K562 (cell line): ENCODE results near the gene CCDC141. TPM values are rescaled to one million over a fixed set of nuclear protein-coding genes. Genes with fewer than 3 reads are reported as not detected.

Experiments used
- ATAC-seq: fragments of 200-7000 bp; cut with Tn5 transposase; 3 replicates; pipeline ENCODE4 v1.9.1; 2020; ENCODE audit warnings: moderate library complexity
- BruUV-seq: library from RNA; stranded (reverse); fragments of 400-500 nt; replicated peaks from 2 replicates; lab custom pipeline; 2021; lab: Mats Ljungman, UMichigan
- CTCF ChIA-PET: fragments of 300-600 bp; formaldehyde crosslinking; extraction: SDS; loops from one replicate; lab custom pipeline; 2021; ENCODE audit warnings: low intra/inter-chr PET ratio; lab: Yijun Ruan, JAX
- POLR2A ChIA-PET: fragments of 300-600, 350-650 bp; sonication (Branson Sonifier 250); formaldehyde crosslinking; extraction: SDS; loops from one replicate; lab custom pipeline; 2021; ENCODE audit warnings: antibody characterized with exemption, inconsistent platforms; lab: Yijun Ruan, JAX
- DNase-seq, 4 experiments: peaks; one replicate each; pipeline versions ENCODE4 v3.0.0 to v3.0.0-alpha.2; 2011 to 2018; ENCODE audit warnings: low spot score in 3 of 4, mixed read lengths in 3 of 4; ENCODE audit errors: extremely low read depth in 1 of 4
- FAIRE-seq: peaks from 2 replicates; lab custom pipeline; 2011; peaks lifted over from hg19 to GRCh38; lab: Jason Lieb, UNC
- H2AFZ ChIP-seq: 2 replicates; pipeline ENCODE4 v1.6.0; 2011; ENCODE audit warnings: low read depth, low read length, control low read depth, inconsistent platforms
- H3K27ac ChIP-seq: fragments of 200-600 bp; 3 replicates; pipeline ENCODE4 v1.8.0; 2011; ENCODE audit warnings: low read depth, mild to moderate bottlenecking, control low read depth, inconsistent platforms, low read length, moderate library complexity, mixed read lengths; ENCODE audit errors: extremely low read depth
- H3K27me3 ChIP-seq, 2 experiments: fragments of 300-600 bp in 1 of 2; 2 replicates in 1 of 2; 3 replicates in 1 of 2; pipeline versions ENCODE4 v1.6.0 to v1.8.0; 2011; ENCODE audit warnings: inconsistent platforms in 2 of 2, low read length in 2 of 2, mild to moderate bottlenecking in 1 of 2, mixed read lengths in 1 of 2, moderate library complexity in 1 of 2; ENCODE audit not compliant: control insufficient read depth in 2 of 2, insufficient read depth in 2 of 2
- H3K36me3 ChIP-seq: fragments of 300-600 bp; 3 replicates; pipeline ENCODE4 v1.8.0; 2011; ENCODE audit warnings: mild to moderate bottlenecking, low read length, inconsistent platforms; ENCODE audit not compliant: control insufficient read depth, insufficient read depth
- H3K4me1 ChIP-seq, 2 experiments: fragments of 200-600 bp in 1 of 2; replicated peaks in 1 of 2; 2 replicates in 1 of 2; 3 replicates in 1 of 2; pipeline versions ENCODE4 v1.5.1 to v1.8.0; 2011; ENCODE audit warnings: inconsistent platforms in 2 of 2, low read length in 2 of 2, mild to moderate bottlenecking in 1 of 2, mixed read lengths in 1 of 2, moderate library complexity in 1 of 2; ENCODE audit not compliant: control insufficient read depth in 2 of 2, insufficient read depth in 2 of 2
- H3K4me2 ChIP-seq: 2 replicates; pipeline ENCODE4 v1.6.1; 2011; ENCODE audit warnings: low read length, control low read depth, inconsistent platforms, mixed read lengths; ENCODE audit not compliant: insufficient read depth
- H3K4me3 ChIP-seq: fragments of 200-600 bp; sonication (generic), shearing (Covaris generic); 2 replicates; pipeline ENCODE4 v1.5.1; 2016; ENCODE audit warnings: control low read depth, inconsistent platforms
- H3K79me2 ChIP-seq: fragments of 200-600 bp; 3 replicates; pipeline ENCODE4 v1.8.0; 2011; ENCODE audit warnings: low read length, inconsistent platforms; ENCODE audit not compliant: control insufficient read depth, insufficient read depth
- H3K9ac ChIP-seq, 2 experiments: 2 replicates each; pipeline versions ENCODE4 v1.6.0 to v1.6.1; 2011; ENCODE audit warnings: low read depth in 2 of 2, low read length in 2 of 2, control low read depth in 1 of 2, inconsistent platforms in 1 of 2, mild to moderate bottlenecking in 1 of 2, mixed read lengths in 1 of 2; ENCODE audit not compliant: insufficient read depth in 1 of 2
- H3K9me1 ChIP-seq: one replicate; pipeline ENCODE4 v1.6.0; 2011; ENCODE audit warnings: inconsistent platforms, mild to moderate bottlenecking, low read length, moderate library complexity; ENCODE audit not compliant: control insufficient read depth, insufficient read depth
- H3K9me3 ChIP-seq: replicated peaks from 2 replicates; pipeline ENCODE4 v1.5.1; 2011; ENCODE audit warnings: low read depth, low read length, inconsistent platforms; ENCODE audit not compliant: control insufficient read depth, insufficient read depth
- H4K20me1 ChIP-seq: replicated peaks from 2 replicates; pipeline ENCODE4 v1.6.1; 2011; ENCODE audit warnings: low read length, inconsistent platforms, mixed read lengths; ENCODE audit not compliant: control insufficient read depth, insufficient read depth
- ELF1 ChIP-seq: fragments of 200-800 bp; sonication (Bioruptor generic); IDR thresholded peaks from 2 replicates; pipeline ENCODE4 v1.6.1; 2016; ENCODE audit warnings: missing genetic modification characterization, missing compliant biosample characterization
- GABPA ChIP-seq: fragments of 200-800 bp; sonication (Bioruptor generic); conservative IDR thresholded peaks from 2 replicates; pipeline ENCODE4 v1.6.1; 2016; ENCODE audit warnings: low read depth, missing genetic modification characterization, missing compliant biosample characterization
- HNRNPLL ChIP-seq: fragments of 200-400 bp; formaldehyde crosslinking; IDR thresholded peaks from 2 replicates; pipeline ENCODE4 v1.6.1; 2017; ENCODE audit warnings: low read length, low read depth, mild to moderate bottlenecking; ENCODE audit not compliant: poor library complexity, severe bottlenecking
- ILF3 ChIP-seq: fragments of 450-650 bp; IDR thresholded peaks from 2 replicates; pipeline ENCODE4 v1.6.1; 2018; ENCODE audit warnings: antibody characterized with exemption, mild to moderate bottlenecking, moderate library complexity, borderline replicate concordance
- MEF2D ChIP-seq: conservative IDR thresholded peaks from 2 replicates; pipeline ENCODE4 v1.6.1; 2016; ENCODE audit warnings: low read depth, missing genetic modification characterization, missing compliant biosample characterization
- MYBL2 ChIP-seq, 2 experiments: fragments of 450-650 bp in 1 of 2; sonication (generic) in 1 of 2; formaldehyde crosslinking in 1 of 2; IDR thresholded peaks; 2 replicates each; pipeline versions ENCODE4 v1.6.1 to v1.8.1; 2017 to 2022; ENCODE audit warnings: borderline replicate concordance in 1 of 2, inconsistent platforms in 1 of 2, low read depth in 1 of 2, mild to moderate bottlenecking in 1 of 2, missing genetic modification reagents in 1 of 2, moderate library complexity in 1 of 2
- NCOR1 ChIP-seq: fragments of 450-650 bp; IDR thresholded peaks from 2 replicates; pipeline ENCODE4 v1.6.1; 2016; ENCODE audit warnings: mild to moderate bottlenecking, moderate library complexity
- NFIC ChIP-seq: fragments of 450-650 bp; IDR thresholded peaks from 2 replicates; pipeline ENCODE4 v1.6.1; 2017; ENCODE audit warnings: mild to moderate bottlenecking, inconsistent platforms
- POLR2AphosphoS2 ChIP-seq: IDR thresholded peaks from 2 replicates; pipeline ENCODE4 v1.6.1; 2012; ENCODE audit warnings: low read length, improper control_type of control experiment
- SMARCE1 ChIP-seq: fragments of 450-650 bp; IDR thresholded peaks from 2 replicates; pipeline ENCODE4 v1.7.1; 2016; ENCODE audit warnings: mild to moderate bottlenecking
- SREBF1 ChIP-seq: fragments of 150-350 bp; IDR thresholded peaks from 2 replicates; pipeline ENCODE4 v1.6.1; 2014; ENCODE audit warnings: antibody characterized with exemption, low read depth, low read length, borderline replicate concordance
- TFAP4 ChIP-seq: sonication (generic); formaldehyde crosslinking; IDR thresholded peaks from 2 replicates; pipeline ENCODE4 v1.8.0; 2022; ENCODE audit warnings: missing genetic modification reagents, mild to moderate bottlenecking, moderate library complexity, borderline replicate concordance
- ZNF232 ChIP-seq: sonication (generic); formaldehyde crosslinking; IDR thresholded peaks from 2 replicates; pipeline ENCODE4 v1.8.0; 2022; ENCODE audit warnings: mild to moderate bottlenecking, missing genetic modification reagents
- ZNF639 ChIP-seq, 2 experiments: fragments of 200-800 bp in 1 of 2; sonication (Bioruptor generic) in 1 of 2; sonication (generic) in 1 of 2; formaldehyde crosslinking in 1 of 2; IDR thresholded peaks in 1 of 2; conservative IDR thresholded peaks in 1 of 2; 2 replicates each; pipeline versions ENCODE4 v1.5.0 to v1.6.1; 2016 to 2020; ENCODE audit warnings: missing compliant biosample characterization in 1 of 2, missing genetic modification characterization in 1 of 2, missing genetic modification reagents in 1 of 2
- WGBS: fragments of 100-300 bp; shearing (Covaris generic); methylation state at CpG from one replicate; pipeline ENCODE4 v1.1.6; 2016; ENCODE audit warnings: low coverage, mixed read lengths; ENCODE audit not compliant: insufficient coverage; ENCODE audit errors: missing lambda C conversion rate; 5-methylcytosine and 5-hydroxymethylcytosine counted together
- in situ Hi-C: fragments of 300-500 bp; cut with MboI; formaldehyde crosslinking; loops from 4 replicates; pipeline ENCODE4 v1.15.0; 2018; ENCODE audit warnings: inconsistent platforms, mixed read lengths
- intact Hi-C: fragments of 100-400 bp; cut with micrococcal nuclease; formaldehyde crosslinking; loops from 2 replicates; pipeline ENCODE4 v1.14.2; 2022
- polyA plus RNA-seq, 8 experiments: library from polyadenylated mRNA; depleted of rRNA in 4 of 8; stranded (reverse) in 5 of 8; unstranded in 3 of 8; fragments of >200 nt; fragmentation: Nextera tagmentation in 2 of 8; fragmentation: Illumina TruSeq in 1 of 8; extraction: Ambion mirVana in 2 of 8; extraction: Trizol in 1 of 8; gene quantifications; 2 replicates each; pipeline versions ENCODE4 v1.2.1 to v1.2.3, GENCODE V29; 2011 to 2014; ENCODE audit warnings: inconsistent platforms in 1 of 8, missing spikeins in 1 of 8
- total RNA-seq, 7 experiments: library from RNA; depleted of rRNA in 6 of 7; stranded (reverse); fragments of >200 nt in 6 of 7; fragmentation: Illumina TruSeq in 2 of 7; extraction: Trizol in 2 of 7; gene quantifications; 2 replicates each; pipeline versions ENCODE4 v1.2.1 to v1.2.3, GENCODE V29; 2011 to 2021; ENCODE audit warnings: low replicate concordance in 1 of 7

Gene CCDC141
- total and polyA plus RNA-seq, 9 of the 15 experiments (the other 6 are each of a cell fraction or from before 2014, with no cell fraction given): 0.09 TPM; not detected in 8

GRCh38 chr2:178934571-178934970 lies 115.4 kb downstream of the CCDC141 start:
- no peaks in the 10 kb centered on the region for H3K36me3 ChIP-seq
- no peaks in the 10 kb centered on the region for H3K79me2 ChIP-seq
- H3K9me3 ChIP-seq: no peaks in the 10 kb centered on the region
- no peaks in the 10 kb centered on the region for H3K27me3 ChIP-seq
- no peaks in the 10 kb centered on the region for H3K4me1 ChIP-seq
- in situ Hi-C loops (no loop called here), intact Hi-C loops (no loop called here)
- H3K9ac ChIP-seq: no peak overlapping the region
- H3K4me3 ChIP-seq: no peak overlapping the region
- H3K9me1 ChIP-seq: no peaks in the 10 kb centered on the region
- no peak overlapping the region for H2AFZ ChIP-seq
- FAIRE-seq: no peak
- ATAC-seq: no peak
- CTCF ChIA-PET: no interaction called here
- no peak for TF ChIP-seq MYBL2 (IDR thresholded peaks at IDR 0.05; ENCODE audit: low read depth)
- TF ChIP-seq MYBL2 (CRISPR knock-in tag; IDR thresholded peaks at IDR 0.05; ENCODE audit: borderline replicate concordance): no peak
- TF ChIP-seq GABPA (tag): no peak
- H4K20me1 ChIP-seq: no peaks in the 10 kb centered on the region
- no peak overlapping the region for H3K27ac ChIP-seq
- H3K4me2 ChIP-seq: no peak overlapping the region
- no TSS peak for BruUV-seq
- POLR2A ChIA-PET: no interaction called here
- no peak for DNase-seq

- intact Hi-C loops (no loop called here), in situ Hi-C loops (no loop called here)
- Histone ChIP-seq H3K27ac (no peak overlapping the region), H3K27me3 (no peaks in the 10 kb centered on the region), H3K79me2 (no peaks in the 10 kb centered on the region), H3K4me3 (no peak overlapping the region), H3K4me1 (no peaks in the 10 kb centered on the region), H4K20me1 (no peaks in the 10 kb centered on the region), H3K9me3 (no peaks in the 10 kb centered on the region), H3K9me1 (no peaks in the 10 kb centered on the region), H3K9ac (no peak overlapping the region), H3K36me3 (no peaks in the 10 kb centered on the region), H2AFZ (no peak overlapping the region), H3K4me2 (no peak overlapping the region)
- CTCF ChIA-PET: no interaction called here
- no TSS peak for BruUV-seq
- DNase-seq: no peak
- 0% methylated on average over 3 of the region's 3 CpGs for WGBS
- POLR2A ChIA-PET: interaction anchor here (0.7 kb wide), 1 partner anchor 923 kb away, joined by 3 read pairs; no protein-coding TSS in a partner anchor
- FAIRE-seq: no peak
- no peak for ATAC-seq
- TF ChIP-seq SMARCE1: no peak
- TF ChIP-seq ZNF639 (CRISPR knock-in tag; conservative IDR thresholded peaks at IDR 0.05 in 1 of 2, IDR thresholded peaks at IDR 0.05 in 1 of 2): no peak
- no peak for TF ChIP-seq MEF2D (tag)
- no peak for TF ChIP-seq TFAP4 (CRISPR knock-in tag)
- TF ChIP-seq POLR2AphosphoS2: no peak
- no peak for TF ChIP-seq HNRNPLL
- no peak for TF ChIP-seq ZNF232 (CRISPR knock-in tag)
- TF ChIP-seq ILF3: no peak
- TF ChIP-seq MYBL2 (IDR thresholded peaks at IDR 0.05; ENCODE audit: low read depth): no peak
- TF ChIP-seq MYBL2 (CRISPR knock-in tag; IDR thresholded peaks at IDR 0.05; ENCODE audit: borderline replicate concordance): no peak
- no peak for TF ChIP-seq NCOR1
- TF ChIP-seq NFIC: no peak
- no peak for TF ChIP-seq SREBF1
- TF ChIP-seq ELF1: no peak
Observed at GRCh38 chr2:178933493-178933892, 116.4 kb downstream of the CCDC141 start.
